ENCODE results near the gene ADAMTS7. TPM values are rescaled to one million over a fixed set of nuclear protein-coding genes. Genes with fewer than 3 reads are reported as not detected.
"Not testable (repeated sequence)": the region's sequence is repeated elsewhere in the genome, so short reads cannot be mapped to it uniquely, and the experiment has no call there.

ADAMTS7 gene
- total and polyA plus RNA-seq, 2 donors (not counting 3 experiments of a cell fraction or from before 2014, with no cell fraction given): 49.6 to 64.7 TPM

GRCh38 chr15:78726870-78727551, 84.3 kb downstream of the ADAMTS7 start:
- no peak overlapping the region for H3K4me3 ChIP-seq (replicated peaks in 1 of 3; ENCODE audit: insufficient read depth in 1 of 3, low read depth in 1 of 3, low read length in 3 of 3)
- intact Hi-C loops (cut with micrococcal nuclease) (no loop called here), dilution Hi-C loops (cut with MboI; ENCODE audit: extremely low pct_ligation_motif_present, low sequenced_read_pairs) (no loop called here)
- no peak overlapping the region for H3K4me2 ChIP-seq (ENCODE audit: insufficient read depth, low read length)
- no peak overlapping the region for H2AFZ ChIP-seq (ENCODE audit: low read depth, low read length)
- DNase-seq (ENCODE audit: low read depth, low spot score) (no peak), FAIRE-seq (no peak)
- POLR2A ChIA-PET: no interaction called here
- CTCF ChIA-PET: no interaction called here
- TF ChIP-seq JUN (IDR thresholded peaks at IDR 0.05; ENCODE audit: borderline replicate concordance, insufficient read depth, insufficient read length, low read depth): no peak
- no peak for TF ChIP-seq MAX (IDR thresholded peaks at IDR 0.05; ENCODE audit: insufficient read depth, insufficient read length)
- no peak for TF ChIP-seq POLR2A (IDR thresholded peaks at IDR 0.05; ENCODE audit: low read depth, low read length)
- TF ChIP-seq CTCF (IDR thresholded peaks at IDR 0.05; ENCODE audit: extremely low read depth in 1 of 2, insufficient read depth in 1 of 2, low read depth in 1 of 2, low read length in 2 of 2): no peak
- TF ChIP-seq GATA2 (IDR thresholded peaks at IDR 0.05; ENCODE audit: insufficient read depth, insufficient read length, low read depth, low read length): no peak
- no peak for TF ChIP-seq MYC (IDR thresholded peaks at IDR 0.05; ENCODE audit: low read depth, low read length)
- no peak for TF ChIP-seq EZH2 (IDR thresholded peaks at IDR 0.05; ENCODE audit: borderline replicate concordance, low read depth, low read length, severe bottlenecking)
- no peak for TF ChIP-seq POLR2AphosphoS5 (IDR thresholded peaks at IDR 0.05; ENCODE audit: insufficient read depth, low read depth, low read length)
- TF ChIP-seq FOS (IDR thresholded peaks at IDR 0.05; ENCODE audit: borderline replicate concordance, insufficient read depth, low read length): no peak
- BruUV-seq (replicated peaks): no TSS peak
- H3K27me3 ChIP-seq (ENCODE audit: control insufficient read depth in 2 of 2, insufficient read depth in 2 of 2, low read length in 2 of 2): no peaks in the 10 kb centered on the region
- H3K9ac ChIP-seq (replicated peaks; ENCODE audit: extremely low read depth, insufficient read depth, low read length): no peak overlapping the region
- no peaks in the 10 kb centered on the region for H3K79me2 ChIP-seq (ENCODE audit: control insufficient read depth, insufficient read depth, low read length)
- no peak overlapping the region for H3K27ac ChIP-seq (ENCODE audit: insufficient read depth, low read depth, low read length)
- H3K9me3 ChIP-seq (replicated peaks; ENCODE audit: control insufficient read depth, insufficient read depth, low read length): no peaks in the 10 kb centered on the region
- no peaks in the 10 kb centered on the region for H3K4me1 ChIP-seq (ENCODE audit: control insufficient read depth, extremely low read depth, insufficient read depth, low read length)
- no peaks in the 10 kb centered on the region for H4K20me1 ChIP-seq (replicated peaks; ENCODE audit: control insufficient read depth, extremely low read depth, insufficient read depth, low read length)
- no peaks in the 10 kb centered on the region for H3K9me1 ChIP-seq (replicated peaks; ENCODE audit: control insufficient read depth, extremely low read depth, insufficient read depth, low read length)
- no peaks in the 10 kb centered on the region for H3K36me3 ChIP-seq (ENCODE audit: control insufficient read depth in 2 of 2, extremely low read depth in 1 of 2, insufficient read depth in 2 of 2, low read length in 2 of 2)

- H3K9me1 ChIP-seq (replicated peaks; ENCODE audit: control insufficient read depth, extremely low read depth, insufficient read depth, low read length); H3K36me3 ChIP-seq (ENCODE audit: control insufficient read depth in 2 of 2, extremely low read depth in 1 of 2, insufficient read depth in 2 of 2, low read length in 2 of 2); H2AFZ ChIP-seq (ENCODE audit: low read depth, low read length); H3K9me3 ChIP-seq (replicated peaks; ENCODE audit: control insufficient read depth, insufficient read depth, low read length); FAIRE-seq; CTCF ChIA-PET; BruUV-seq (replicated peaks); H4K20me1 ChIP-seq (replicated peaks; ENCODE audit: control insufficient read depth, extremely low read depth, insufficient read depth, low read length); H3K4me2 ChIP-seq (ENCODE audit: insufficient read depth, low read length); H3K4me3 ChIP-seq (replicated peaks in 1 of 3; ENCODE audit: insufficient read depth in 1 of 3, low read depth in 1 of 3, low read length in 3 of 3); H3K79me2 ChIP-seq (ENCODE audit: control insufficient read depth, insufficient read depth, low read length); dilution Hi-C loops (cut with MboI; ENCODE audit: extremely low pct_ligation_motif_present, low sequenced_read_pairs); H3K9ac ChIP-seq (replicated peaks; ENCODE audit: extremely low read depth, insufficient read depth, low read length); H3K4me1 ChIP-seq (ENCODE audit: control insufficient read depth, extremely low read depth, insufficient read depth, low read length); POLR2A ChIA-PET; H3K27ac ChIP-seq (ENCODE audit: insufficient read depth, low read depth, low read length); DNase-seq (ENCODE audit: low read depth, low spot score): not testable (repeated sequence)
- intact Hi-C loops (cut with micrococcal nuclease): loop anchor here (5.0 kb wide), 1 partner anchor 532 kb away; no protein-coding TSS in a partner anchor
- H3K27me3 ChIP-seq (ENCODE audit: control insufficient read depth in 2 of 2, insufficient read depth in 2 of 2, low read length in 2 of 2): peaks cover 4 to 14% of the 10 kb centered on the region in 2 experiments
Observed at GRCh38 chr15:78719819-78720450, 91.3 kb downstream of the ADAMTS7 start.

Measured in endothelial cell of umbilical vein (primary cell).